ENCODE results near the gene SYT7. TPM values are rescaled to one million over a fixed set of nuclear protein-coding genes. Genes with fewer than 3 reads are reported as not detected.
"Not testable (repeated sequence)": the region's sequence is repeated elsewhere in the genome, so short reads cannot be mapped to it uniquely, and the experiment has no call there.

SYT7 gene
- total RNA-seq, 1 donor from 2014 or later: 4.1 TPM

DNA sequence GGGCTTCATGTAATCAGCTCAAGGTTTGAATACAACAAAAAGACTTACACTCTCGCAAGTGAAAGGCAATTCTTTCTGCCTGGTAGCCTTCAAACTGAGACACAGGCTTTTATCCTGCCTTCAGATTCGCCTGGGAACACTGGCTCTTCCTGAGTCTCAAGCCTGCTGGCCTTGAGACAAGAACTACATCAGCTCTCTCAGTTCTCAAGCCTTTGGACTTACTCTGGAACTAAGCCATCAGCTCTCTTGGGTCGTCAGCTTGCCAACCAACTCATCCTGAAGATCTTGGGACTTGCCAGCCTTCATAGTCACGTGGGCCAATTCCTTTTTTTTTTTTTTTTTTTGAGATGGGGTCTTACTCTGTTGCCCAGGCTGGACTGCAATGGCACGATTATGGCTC is 108.0 kb downstream of the SYT7 start:
- Mint-ChIP-seq H3K4me3 (no peak overlapping the region), H3K27me3 (ENCODE audit: low read depth) (no peaks in the 10 kb centered on the region), H3K9me3 (no peaks in the 10 kb centered on the region), H3K4me1 (peaks cover 12% of the 10 kb centered on the region), H3K27ac (ENCODE audit: unreplicated experiment) (no peak overlapping the region), H3K36me3 (ENCODE audit: low read depth) (peaks cover 9% of the 10 kb centered on the region)
- DNase-seq (ENCODE audit: low read depth, low spot score): no peak
- TF ChIP-seq, protein P1, sequence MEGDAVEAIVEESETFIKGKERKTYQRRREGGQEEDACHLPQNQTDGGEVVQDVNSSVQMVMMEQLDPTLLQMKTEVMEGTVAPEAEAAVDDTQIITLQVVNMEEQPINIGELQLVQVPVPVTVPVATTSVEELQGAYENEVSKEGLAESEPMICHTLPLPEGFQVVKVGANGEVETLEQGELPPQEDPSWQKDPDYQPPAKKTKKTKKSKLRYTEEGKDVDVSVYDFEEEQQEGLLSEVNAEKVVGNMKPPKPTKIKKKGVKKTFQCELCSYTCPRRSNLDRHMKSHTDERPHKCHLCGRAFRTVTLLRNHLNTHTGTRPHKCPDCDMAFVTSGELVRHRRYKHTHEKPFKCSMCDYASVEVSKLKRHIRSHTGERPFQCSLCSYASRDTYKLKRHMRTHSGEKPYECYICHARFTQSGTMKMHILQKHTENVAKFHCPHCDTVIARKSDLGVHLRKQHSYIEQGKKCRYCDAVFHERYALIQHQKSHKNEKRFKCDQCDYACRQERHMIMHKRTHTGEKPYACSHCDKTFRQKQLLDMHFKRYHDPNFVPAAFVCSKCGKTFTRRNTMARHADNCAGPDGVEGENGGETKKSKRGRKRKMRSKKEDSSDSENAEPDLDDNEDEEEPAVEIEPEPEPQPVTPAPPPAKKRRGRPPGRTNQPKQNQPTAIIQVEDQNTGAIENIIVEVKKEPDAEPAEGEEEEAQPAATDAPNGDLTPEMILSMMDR (conservative IDR thresholded peaks at IDR 0.05): no peak

DNA sequence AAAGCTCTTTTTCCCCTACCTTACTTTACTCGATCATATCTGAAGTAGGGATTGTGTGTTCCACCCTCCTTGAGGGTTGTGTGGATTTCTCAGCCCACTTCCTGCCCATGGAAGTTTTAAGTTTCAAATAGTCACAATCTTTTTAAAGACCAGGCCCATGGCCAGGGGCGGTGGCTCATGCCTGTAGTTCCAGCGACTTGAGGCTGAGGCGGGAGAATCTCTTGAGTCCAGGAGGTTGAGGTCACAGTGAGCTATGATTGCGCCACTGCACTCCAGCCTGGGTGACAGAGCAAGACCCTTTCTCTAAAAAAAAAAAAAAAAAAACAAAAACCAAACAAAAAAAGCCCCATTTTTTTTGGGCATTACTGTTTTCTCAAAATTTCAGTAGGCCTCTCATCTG is 108.6 kb downstream of the SYT7 start:
- peaks cover 12% of the 10 kb centered on the region for H3K36me3 Mint-ChIP-seq (ENCODE audit: low read depth)
- H3K4me1 Mint-ChIP-seq: peaks cover 16% of the 10 kb centered on the region
- TF ChIP-seq, protein P1 (conservative IDR thresholded peaks at IDR 0.05): no peak
- no peak overlapping the region for H3K4me3 Mint-ChIP-seq
- H3K27me3 Mint-ChIP-seq (ENCODE audit: low read depth): no peaks in the 10 kb centered on the region
- H3K27ac Mint-ChIP-seq (ENCODE audit: unreplicated experiment): no peak overlapping the region
- DNase-seq (ENCODE audit: low read depth, low spot score): no peak
- no peaks in the 10 kb centered on the region for H3K9me3 Mint-ChIP-seq

DNA sequence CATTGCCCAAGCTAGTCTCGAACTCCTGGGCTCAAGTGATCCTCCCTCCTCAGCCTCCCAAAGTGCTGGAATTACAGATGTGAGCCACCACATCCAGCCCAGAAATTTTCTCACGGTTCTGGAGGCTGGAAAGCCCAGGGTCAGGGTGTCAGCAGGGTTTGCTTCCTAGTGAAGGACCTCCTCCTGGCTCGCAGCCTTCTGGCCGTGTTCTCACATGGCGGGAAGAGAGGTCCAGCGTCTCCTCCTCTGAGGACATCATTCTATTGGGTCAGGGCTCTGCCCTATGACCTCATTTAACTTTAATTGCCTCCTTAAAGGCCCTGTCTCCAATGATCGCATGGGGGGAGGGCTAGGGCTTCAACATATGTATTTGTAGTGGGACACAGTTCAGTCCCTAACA is 112.9 kb downstream of the SYT7 start:
- DNase-seq (ENCODE audit: low read depth, low spot score): no peak
- Mint-ChIP-seq H3K4me3 (no peak overlapping the region), H3K36me3 (ENCODE audit: low read depth) (peaks cover 7% of the 10 kb centered on the region), H3K9me3 (no peaks in the 10 kb centered on the region), H3K27ac (ENCODE audit: unreplicated experiment) (peak overlapping the region; percentile 46), H3K4me1 (peaks cover 16% of the 10 kb centered on the region), H3K27me3 (ENCODE audit: low read depth) (no peaks in the 10 kb centered on the region)
- TF ChIP-seq, protein P1 (conservative IDR thresholded peaks at IDR 0.05): no peak

DNA sequence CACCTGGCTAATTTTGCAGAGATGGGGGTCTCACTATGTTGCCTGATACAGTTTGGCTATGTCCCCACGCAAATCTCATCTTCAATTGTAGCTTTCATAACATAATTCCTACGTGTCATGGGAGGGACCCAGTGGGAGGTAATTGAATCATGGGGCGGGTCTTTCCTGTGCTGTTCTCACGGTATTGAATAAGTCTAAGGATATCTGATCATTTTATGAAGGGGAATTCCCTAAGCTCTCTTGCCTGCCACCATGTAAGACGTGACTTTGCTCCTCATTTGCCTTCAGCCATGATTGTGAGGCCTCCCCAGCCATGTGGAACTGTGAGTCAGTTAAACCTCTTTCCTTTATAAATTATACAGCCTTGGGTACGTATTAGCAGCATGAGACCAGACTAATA is 113.3 kb downstream of the SYT7 start:
- H3K4me3 Mint-ChIP-seq; H3K27ac Mint-ChIP-seq (ENCODE audit: unreplicated experiment); H3K36me3 Mint-ChIP-seq (ENCODE audit: low read depth); H3K9me3 Mint-ChIP-seq; DNase-seq (ENCODE audit: low read depth, low spot score); H3K27me3 Mint-ChIP-seq (ENCODE audit: low read depth): not testable (repeated sequence)
- H3K4me1 Mint-ChIP-seq: peaks cover 12% of the 10 kb centered on the region

Small RNA genes lying within 50 kb of the gene (microRNA-seq; reads per million reads assigned to microRNA genes)
- gene MIR4488: not detected

Other genes starting within 250 kb of the SYT7 start
- 315 and 329 TPM in 2 replicates for gene DDB1, start 248.0 kb downstream of the SYT7 start, total RNA-seq
- 46.9 and 53.9 TPM in 2 replicates for gene TKFC, start 247.8 kb downstream of the SYT7 start, total RNA-seq
- 28.1 and 28.9 TPM in 2 replicates for gene CYB561A3, start 219.2 kb downstream of the SYT7 start, total RNA-seq
- gene TMEM138, start 218.7 kb downstream of the SYT7 start, total RNA-seq: 47.8 and 52.6 TPM in 2 replicates
- 23.5 and 23.9 TPM in 2 replicates for gene TMEM216, start 188.5 kb downstream of the SYT7 start, total RNA-seq
- 144 and 150 TPM in 2 replicates for gene CPSF7, start 151.1 kb downstream of the SYT7 start, total RNA-seq
- gene SDHAF2, start 151.0 kb downstream of the SYT7 start, total RNA-seq: 33.8 and 35.0 TPM in 2 replicates
- 2.8 and 2.9 TPM in 2 replicates for gene LRRC10B, start 72.3 kb downstream of the SYT7 start, total RNA-seq
- gene DAGLA, start 99.3 kb upstream of the SYT7 start, total RNA-seq: 19.7 and 21.0 TPM in 2 replicates
- 3.5 and 3.9 TPM in 2 replicates for gene MYRF, start 171.6 kb upstream of the SYT7 start, total RNA-seq
- gene TMEM258, start 211.5 kb upstream of the SYT7 start, total RNA-seq: 162 and 174 TPM in 2 replicates
- 99.6 TPM in 2 replicates for gene FEN1, start 211.8 kb upstream of the SYT7 start, total RNA-seq
- gene FADS1, start 235.9 kb upstream of the SYT7 start, total RNA-seq: 245 and 248 TPM in 2 replicates
- 939 and 976 TPM in 2 replicates for gene FADS2, start 247.2 kb upstream of the SYT7 start, total RNA-seq